ENCODE measurements around the gene LTC4S. TPM values are rescaled to one million over a fixed set of nuclear protein-coding genes. Genes with fewer than 3 reads are reported as not detected.

The LTC4S gene
- total and polyA plus RNA-seq, 4 donors = 1.3 to 3.3 (median 2.1) TPM

- 30% methylated on average over 10 of the region's 10 CpGs for WGBS
- Histone ChIP-seq H3K4me1 (ENCODE audit: control insufficient read depth in 4 of 4, insufficient read depth in 4 of 4, low read length in 3 of 4) (peaks cover 24 to 61% (median 51%) of the 10 kb centered on the region in 4 donors), H3K27ac (ENCODE audit: low read depth in 1 of 2, low read length in 2 of 2) (peak overlapping the region; percentile 2 to 32), H3K36me3 (ENCODE audit: control insufficient read depth in 4 of 4, insufficient read depth in 3 of 4, low read depth in 1 of 4, low read length in 3 of 4) (peaks cover 0 to 7% (median 4%) of the 10 kb centered on the region in 4 donors), H3K9me3 (ENCODE audit: control insufficient read depth in 4 of 4, low read length in 3 of 4) (no peaks in the 10 kb centered on the region), H3K27me3 (ENCODE audit: control insufficient read depth in 4 of 4, insufficient read depth in 4 of 4, low read length in 3 of 4) (no peaks in the 10 kb centered on the region), H3K9ac (ENCODE audit: low read depth in 1 of 2, low read length in 2 of 2) (no peak overlapping the region), H3K4me3 (ENCODE audit: low read depth in 1 of 3, low read length in 3 of 3) (no peak overlapping the region)
- no peak for DNase-seq (ENCODE audit: low spot score)
- peak; percentile 20 to 30 for TF ChIP-seq HNF4A (conservative IDR thresholded peaks at IDR 0.05)
- no peak for TF ChIP-seq MAX (IDR thresholded peaks at IDR 0.05)
Observed at GRCh38 chr5:179762079-179762780, 31.6 kb upstream of the LTC4S start.

DNA sequence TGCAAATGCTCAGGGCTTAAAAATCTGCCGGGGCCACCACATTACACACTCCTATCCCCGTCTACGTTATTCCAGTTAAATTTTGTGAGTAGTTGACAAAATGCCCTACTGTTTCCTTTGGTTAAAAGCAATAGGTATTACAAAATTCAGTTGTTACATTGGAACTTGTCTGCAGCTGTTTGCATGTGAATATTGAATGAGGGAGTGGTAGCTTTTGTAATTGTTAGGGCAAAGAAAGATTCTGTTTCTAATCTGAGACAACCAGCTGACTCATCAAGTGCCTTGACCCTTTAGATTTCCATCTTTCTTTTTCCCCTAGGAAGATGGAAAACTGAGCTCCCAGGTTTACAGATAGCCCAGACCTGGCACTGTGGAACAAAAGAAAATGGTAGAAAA lies 31.0 kb upstream of the LTC4S start:
- no peak overlapping the region for H3K9ac ChIP-seq (ENCODE audit: low read depth in 1 of 2, low read length in 2 of 2)
- no peaks in the 10 kb centered on the region for H3K27me3 ChIP-seq (ENCODE audit: control insufficient read depth in 4 of 4, insufficient read depth in 4 of 4, low read length in 3 of 4)
- peak overlapping the region; percentile 2 to 32 for H3K27ac ChIP-seq (ENCODE audit: low read depth in 1 of 2, low read length in 2 of 2)
- H3K4me1 ChIP-seq (ENCODE audit: control insufficient read depth in 4 of 4, insufficient read depth in 4 of 4, low read length in 3 of 4) = peaks cover 24 to 65% (median 54%) of the 10 kb centered on the region in 4 donors
- no peaks in the 10 kb centered on the region for H3K9me3 ChIP-seq (ENCODE audit: control insufficient read depth in 4 of 4, low read length in 3 of 4)
- no peak overlapping the region for H3K4me3 ChIP-seq (ENCODE audit: low read depth in 1 of 3, low read length in 3 of 3)
- peaks cover 0 to 7% (median 4%) of the 10 kb centered on the region in 4 donors for H3K36me3 ChIP-seq (ENCODE audit: control insufficient read depth in 4 of 4, insufficient read depth in 3 of 4, low read depth in 1 of 4, low read length in 3 of 4)
- WGBS = 8% methylated on average over 3 of the region's 3 CpGs
- TF ChIP-seq, protein P1, sequence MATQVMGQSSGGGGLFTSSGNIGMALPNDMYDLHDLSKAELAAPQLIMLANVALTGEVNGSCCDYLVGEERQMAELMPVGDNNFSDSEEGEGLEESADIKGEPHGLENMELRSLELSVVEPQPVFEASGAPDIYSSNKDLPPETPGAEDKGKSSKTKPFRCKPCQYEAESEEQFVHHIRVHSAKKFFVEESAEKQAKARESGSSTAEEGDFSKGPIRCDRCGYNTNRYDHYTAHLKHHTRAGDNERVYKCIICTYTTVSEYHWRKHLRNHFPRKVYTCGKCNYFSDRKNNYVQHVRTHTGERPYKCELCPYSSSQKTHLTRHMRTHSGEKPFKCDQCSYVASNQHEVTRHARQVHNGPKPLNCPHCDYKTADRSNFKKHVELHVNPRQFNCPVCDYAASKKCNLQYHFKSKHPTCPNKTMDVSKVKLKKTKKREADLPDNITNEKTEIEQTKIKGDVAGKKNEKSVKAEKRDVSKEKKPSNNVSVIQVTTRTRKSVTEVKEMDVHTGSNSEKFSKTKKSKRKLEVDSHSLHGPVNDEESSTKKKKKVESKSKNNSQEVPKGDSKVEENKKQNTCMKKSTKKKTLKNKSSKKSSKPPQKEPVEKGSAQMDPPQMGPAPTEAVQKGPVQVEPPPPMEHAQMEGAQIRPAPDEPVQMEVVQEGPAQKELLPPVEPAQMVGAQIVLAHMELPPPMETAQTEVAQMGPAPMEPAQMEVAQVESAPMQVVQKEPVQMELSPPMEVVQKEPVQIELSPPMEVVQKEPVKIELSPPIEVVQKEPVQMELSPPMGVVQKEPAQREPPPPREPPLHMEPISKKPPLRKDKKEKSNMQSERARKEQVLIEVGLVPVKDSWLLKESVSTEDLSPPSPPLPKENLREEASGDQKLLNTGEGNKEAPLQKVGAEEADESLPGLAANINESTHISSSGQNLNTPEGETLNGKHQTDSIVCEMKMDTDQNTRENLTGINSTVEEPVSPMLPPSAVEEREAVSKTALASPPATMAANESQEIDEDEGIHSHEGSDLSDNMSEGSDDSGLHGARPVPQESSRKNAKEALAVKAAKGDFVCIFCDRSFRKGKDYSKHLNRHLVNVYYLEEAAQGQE (IDR thresholded peaks at IDR 0.05) = peak; percentile 11
- TF ChIP-seq NR2F2 (IDR thresholded peaks at IDR 0.05) (no peak), EGR1 (IDR thresholded peaks at IDR 0.05; ENCODE audit: low read depth in 2 of 2) (no peak), ZBTB33 (IDR thresholded peaks at IDR 0.05) (no peak), JUND (IDR thresholded peaks at IDR 0.05) (no peak), RXRA (IDR thresholded peaks at IDR 0.05) (no peak), RAD21 (IDR thresholded peaks at IDR 0.05) (no peak), HNF4A (conservative IDR thresholded peaks at IDR 0.05) (no peak), HNF4G (IDR thresholded peaks at IDR 0.05) (no peak), MAX (IDR thresholded peaks at IDR 0.05) (no peak), FOXA2 (IDR thresholded peaks at IDR 0.05) (no peak), YY1 (IDR thresholded peaks at IDR 0.05) (peak; percentile 18)
- DNase-seq (ENCODE audit: low spot score) = no peak
